ENCODE data around the gene STAC3. TPM values are rescaled to one million over a fixed set of nuclear protein-coding genes. Genes with fewer than 3 reads are reported as not detected.

STAC3 gene
- total RNA-seq, 1 experiment from 2014 or later, result 3.3 TPM

DNA sequence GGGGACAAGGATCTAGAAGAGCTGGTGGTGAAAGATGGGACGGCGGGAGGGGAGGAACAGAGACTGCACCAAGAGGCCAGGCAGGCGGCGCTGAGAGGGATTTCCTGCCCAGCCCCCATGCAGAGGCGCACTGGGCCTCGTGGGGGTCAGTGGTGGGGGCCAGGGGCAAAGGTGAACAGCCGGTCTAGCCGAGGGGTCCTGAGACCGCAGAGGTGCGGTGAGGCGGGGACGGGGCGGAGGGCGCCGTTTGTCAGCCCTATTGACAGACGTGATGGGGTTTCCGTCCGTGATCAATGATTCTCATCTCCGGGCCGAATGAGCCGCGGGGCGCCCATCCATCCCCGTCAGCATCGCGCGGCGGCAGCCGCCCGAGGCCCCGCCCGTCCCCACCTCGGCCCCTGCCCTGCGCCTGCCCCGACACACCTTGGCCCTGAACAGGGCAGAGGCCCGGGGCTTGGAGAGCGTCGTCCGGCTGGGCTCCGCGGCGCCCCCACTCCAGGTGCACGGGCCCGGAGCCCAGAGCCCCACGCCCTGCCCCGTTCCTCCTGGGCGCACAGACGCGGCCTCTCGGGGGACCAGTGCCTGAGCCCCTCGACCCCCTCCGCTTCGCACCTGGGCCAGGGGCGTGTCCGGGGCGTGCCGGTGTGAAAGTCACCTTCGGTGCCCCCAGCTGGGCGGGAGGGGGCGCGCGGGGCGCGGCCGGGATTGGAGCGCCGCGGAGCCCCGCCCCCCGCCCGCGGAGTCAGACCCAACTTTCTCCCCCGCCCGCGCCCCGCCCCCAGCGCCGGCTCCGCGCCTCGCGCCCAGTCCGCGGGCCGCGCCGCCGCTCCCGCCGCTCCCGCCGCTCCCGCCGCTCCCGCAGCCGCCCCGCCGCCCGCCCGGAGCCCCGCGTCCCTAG, 34.7 kb downstream of the STAC3 start, which contains the start of gene NXPH4:
Gene NXPH4 (plus strand): TSS at position 781 of the 898 bp plus-strand sequence. CDS start 176 bp downstream, outside the sequence.
- peaks cover 51% of the 10 kb centered on the region for H3K4me1 Mint-ChIP-seq
- peak within 1 kb of the TSS; percentile 78 for H3K4me3 Mint-ChIP-seq
- H3K27ac Mint-ChIP-seq, result no peak within 1 kb of the TSS
- CTCF ChIA-PET, result interaction anchor here (0.6 to 8.5 kb wide), 6 partner anchors 9 to 88 kb away, joined by 4 to 415 read pairs (median 41); partner anchors contain the start of genes LRP1 and SHMT2
- no peaks in the 10 kb centered on the region; the same call in 1 of the 2 replicates for H3K36me3 Mint-ChIP-seq
- H3K9me3 Mint-ChIP-seq, result no peaks in the 10 kb centered on the region
- POLR2A ChIA-PET, result interaction anchor here (1.2 to 2.2 kb wide), 4 partner anchors 13 to 27 kb away, joined by 5 to 9 read pairs (median 8); partner anchors contain the start of gene SHMT2
- ATAC-seq (peak; percentile 22), DNase-seq (ENCODE audit: low spot score) (peak; percentile 86)
- peaks cover 73% of the 10 kb centered on the region for H3K27me3 Mint-ChIP-seq (ENCODE audit: low read depth)
- TF ChIP-seq, protein P1, sequence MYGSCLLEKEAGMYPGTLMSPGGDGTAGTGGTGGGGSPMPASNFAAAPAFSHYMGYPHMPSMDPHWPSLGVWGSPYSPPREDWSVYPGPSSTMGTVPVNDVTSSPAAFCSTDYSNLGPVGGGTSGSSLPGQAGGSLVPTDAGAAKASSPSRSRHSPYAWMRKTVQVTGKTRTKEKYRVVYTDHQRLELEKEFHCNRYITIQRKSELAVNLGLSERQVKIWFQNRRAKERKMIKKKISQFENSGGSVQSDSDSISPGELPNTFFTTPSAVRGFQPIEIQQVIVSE (CRISPR knock-in tag; IDR thresholded peaks at IDR 0.05; ENCODE audit: borderline replicate concordance), result no peak
- TF ChIP-seq TEAD1 (CRISPR knock-in tag; IDR thresholded peaks at IDR 0.05), result no peak; the same call in 1 of the 2 replicates
- TF ChIP-seq, protein P2, sequence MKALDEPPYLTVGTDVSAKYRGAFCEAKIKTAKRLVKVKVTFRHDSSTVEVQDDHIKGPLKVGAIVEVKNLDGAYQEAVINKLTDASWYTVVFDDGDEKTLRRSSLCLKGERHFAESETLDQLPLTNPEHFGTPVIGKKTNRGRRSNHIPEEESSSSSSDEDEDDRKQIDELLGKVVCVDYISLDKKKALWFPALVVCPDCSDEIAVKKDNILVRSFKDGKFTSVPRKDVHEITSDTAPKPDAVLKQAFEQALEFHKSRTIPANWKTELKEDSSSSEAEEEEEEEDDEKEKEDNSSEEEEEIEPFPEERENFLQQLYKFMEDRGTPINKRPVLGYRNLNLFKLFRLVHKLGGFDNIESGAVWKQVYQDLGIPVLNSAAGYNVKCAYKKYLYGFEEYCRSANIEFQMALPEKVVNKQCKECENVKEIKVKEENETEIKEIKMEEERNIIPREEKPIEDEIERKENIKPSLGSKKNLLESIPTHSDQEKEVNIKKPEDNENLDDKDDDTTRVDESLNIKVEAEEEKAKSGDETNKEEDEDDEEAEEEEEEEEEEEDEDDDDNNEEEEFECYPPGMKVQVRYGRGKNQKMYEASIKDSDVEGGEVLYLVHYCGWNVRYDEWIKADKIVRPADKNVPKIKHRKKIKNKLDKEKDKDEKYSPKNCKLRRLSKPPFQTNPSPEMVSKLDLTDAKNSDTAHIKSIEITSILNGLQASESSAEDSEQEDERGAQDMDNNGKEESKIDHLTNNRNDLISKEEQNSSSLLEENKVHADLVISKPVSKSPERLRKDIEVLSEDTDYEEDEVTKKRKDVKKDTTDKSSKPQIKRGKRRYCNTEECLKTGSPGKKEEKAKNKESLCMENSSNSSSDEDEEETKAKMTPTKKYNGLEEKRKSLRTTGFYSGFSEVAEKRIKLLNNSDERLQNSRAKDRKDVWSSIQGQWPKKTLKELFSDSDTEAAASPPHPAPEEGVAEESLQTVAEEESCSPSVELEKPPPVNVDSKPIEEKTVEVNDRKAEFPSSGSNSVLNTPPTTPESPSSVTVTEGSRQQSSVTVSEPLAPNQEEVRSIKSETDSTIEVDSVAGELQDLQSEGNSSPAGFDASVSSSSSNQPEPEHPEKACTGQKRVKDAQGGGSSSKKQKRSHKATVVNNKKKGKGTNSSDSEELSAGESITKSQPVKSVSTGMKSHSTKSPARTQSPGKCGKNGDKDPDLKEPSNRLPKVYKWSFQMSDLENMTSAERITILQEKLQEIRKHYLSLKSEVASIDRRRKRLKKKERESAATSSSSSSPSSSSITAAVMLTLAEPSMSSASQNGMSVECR (CRISPR knock-in tag; IDR thresholded peaks at IDR 0.05; ENCODE audit: borderline replicate concordance), result no peak
- no peak for TF ChIP-seq ZNF317 (CRISPR knock-in tag; IDR thresholded peaks at IDR 0.05; ENCODE audit: borderline replicate concordance, low read depth)
- peak; percentile 82; the same call in 1 of the 2 replicates for TF ChIP-seq TP53 (CRISPR knock-in tag; IDR thresholded peaks at IDR 0.05)
- TF ChIP-seq, protein P3, sequence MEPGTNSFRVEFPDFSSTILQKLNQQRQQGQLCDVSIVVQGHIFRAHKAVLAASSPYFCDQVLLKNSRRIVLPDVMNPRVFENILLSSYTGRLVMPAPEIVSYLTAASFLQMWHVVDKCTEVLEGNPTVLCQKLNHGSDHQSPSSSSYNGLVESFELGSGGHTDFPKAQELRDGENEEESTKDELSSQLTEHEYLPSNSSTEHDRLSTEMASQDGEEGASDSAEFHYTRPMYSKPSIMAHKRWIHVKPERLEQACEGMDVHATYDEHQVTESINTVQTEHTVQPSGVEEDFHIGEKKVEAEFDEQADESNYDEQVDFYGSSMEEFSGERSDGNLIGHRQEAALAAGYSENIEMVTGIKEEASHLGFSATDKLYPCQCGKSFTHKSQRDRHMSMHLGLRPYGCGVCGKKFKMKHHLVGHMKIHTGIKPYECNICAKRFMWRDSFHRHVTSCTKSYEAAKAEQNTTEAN (CRISPR knock-in tag; IDR thresholded peaks at IDR 0.05), result no peak
- TF ChIP-seq, protein P4, sequence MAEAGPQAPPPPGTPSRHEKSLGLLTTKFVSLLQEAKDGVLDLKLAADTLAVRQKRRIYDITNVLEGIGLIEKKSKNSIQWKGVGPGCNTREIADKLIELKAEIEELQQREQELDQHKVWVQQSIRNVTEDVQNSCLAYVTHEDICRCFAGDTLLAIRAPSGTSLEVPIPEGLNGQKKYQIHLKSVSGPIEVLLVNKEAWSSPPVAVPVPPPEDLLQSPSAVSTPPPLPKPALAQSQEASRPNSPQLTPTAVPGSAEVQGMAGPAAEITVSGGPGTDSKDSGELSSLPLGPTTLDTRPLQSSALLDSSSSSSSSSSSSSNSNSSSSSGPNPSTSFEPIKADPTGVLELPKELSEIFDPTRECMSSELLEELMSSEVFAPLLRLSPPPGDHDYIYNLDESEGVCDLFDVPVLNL (CRISPR knock-in tag; IDR thresholded peaks at IDR 0.05; ENCODE audit: borderline replicate concordance, low read depth), result no peak
- TF ChIP-seq, protein P5, sequence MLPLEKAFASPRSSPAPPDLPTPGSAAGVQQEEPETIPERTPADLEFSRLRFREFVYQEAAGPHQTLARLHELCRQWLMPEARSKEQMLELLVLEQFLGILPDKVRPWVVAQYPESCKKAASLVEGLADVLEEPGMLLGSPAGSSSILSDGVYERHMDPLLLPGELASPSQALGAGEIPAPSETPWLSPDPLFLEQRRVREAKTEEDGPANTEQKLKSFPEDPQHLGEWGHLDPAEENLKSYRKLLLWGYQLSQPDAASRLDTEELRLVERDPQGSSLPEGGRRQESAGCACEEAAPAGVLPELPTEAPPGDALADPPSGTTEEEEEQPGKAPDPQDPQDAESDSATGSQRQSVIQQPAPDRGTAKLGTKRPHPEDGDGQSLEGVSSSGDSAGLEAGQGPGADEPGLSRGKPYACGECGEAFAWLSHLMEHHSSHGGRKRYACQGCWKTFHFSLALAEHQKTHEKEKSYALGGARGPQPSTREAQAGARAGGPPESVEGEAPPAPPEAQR (CRISPR knock-in tag; IDR thresholded peaks at IDR 0.05), result no peak
- TF ChIP-seq NFATC4 (CRISPR knock-in tag; IDR thresholded peaks at IDR 0.05), result no peak
- TF ChIP-seq RELA (CRISPR knock-in tag; IDR thresholded peaks at IDR 0.05; ENCODE audit: borderline replicate concordance), result no peak
- TF ChIP-seq, protein P6, sequence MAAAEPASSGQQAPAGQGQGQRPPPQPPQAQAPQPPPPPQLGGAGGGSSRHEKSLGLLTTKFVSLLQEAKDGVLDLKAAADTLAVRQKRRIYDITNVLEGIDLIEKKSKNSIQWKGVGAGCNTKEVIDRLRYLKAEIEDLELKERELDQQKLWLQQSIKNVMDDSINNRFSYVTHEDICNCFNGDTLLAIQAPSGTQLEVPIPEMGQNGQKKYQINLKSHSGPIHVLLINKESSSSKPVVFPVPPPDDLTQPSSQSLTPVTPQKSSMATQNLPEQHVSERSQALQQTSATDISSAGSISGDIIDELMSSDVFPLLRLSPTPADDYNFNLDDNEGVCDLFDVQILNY (CRISPR knock-in tag; IDR thresholded peaks at IDR 0.05), result peak; percentile 67; the same call in 1 of the 2 replicates
- no peak for TF ChIP-seq CBFB (CRISPR knock-in tag; IDR thresholded peaks at IDR 0.05; ENCODE audit: low read depth)
- peak; percentile 86 for TF ChIP-seq SP1 (CRISPR knock-in tag; conservative IDR thresholded peaks at IDR 0.05)
- TF ChIP-seq, protein P7, sequence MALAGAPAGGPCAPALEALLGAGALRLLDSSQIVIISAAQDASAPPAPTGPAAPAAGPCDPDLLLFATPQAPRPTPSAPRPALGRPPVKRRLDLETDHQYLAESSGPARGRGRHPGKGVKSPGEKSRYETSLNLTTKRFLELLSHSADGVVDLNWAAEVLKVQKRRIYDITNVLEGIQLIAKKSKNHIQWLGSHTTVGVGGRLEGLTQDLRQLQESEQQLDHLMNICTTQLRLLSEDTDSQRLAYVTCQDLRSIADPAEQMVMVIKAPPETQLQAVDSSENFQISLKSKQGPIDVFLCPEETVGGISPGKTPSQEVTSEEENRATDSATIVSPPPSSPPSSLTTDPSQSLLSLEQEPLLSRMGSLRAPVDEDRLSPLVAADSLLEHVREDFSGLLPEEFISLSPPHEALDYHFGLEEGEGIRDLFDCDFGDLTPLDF (CRISPR knock-in tag; IDR thresholded peaks at IDR 0.05), result 0 out of 2 replicates have a peak, but pooled peaks have one; percentile 42
- TF ChIP-seq, protein P8, sequence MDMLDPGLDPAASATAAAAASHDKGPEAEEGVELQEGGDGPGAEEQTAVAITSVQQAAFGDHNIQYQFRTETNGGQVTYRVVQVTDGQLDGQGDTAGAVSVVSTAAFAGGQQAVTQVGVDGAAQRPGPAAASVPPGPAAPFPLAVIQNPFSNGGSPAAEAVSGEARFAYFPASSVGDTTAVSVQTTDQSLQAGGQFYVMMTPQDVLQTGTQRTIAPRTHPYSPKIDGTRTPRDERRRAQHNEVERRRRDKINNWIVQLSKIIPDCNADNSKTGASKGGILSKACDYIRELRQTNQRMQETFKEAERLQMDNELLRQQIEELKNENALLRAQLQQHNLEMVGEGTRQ (CRISPR knock-in tag; IDR thresholded peaks at IDR 0.05), result no peak
- TF ChIP-seq FOXJ3 (CRISPR knock-in tag; IDR thresholded peaks at IDR 0.05; ENCODE audit: borderline replicate concordance), result no peak
- TF ChIP-seq, protein P9, sequence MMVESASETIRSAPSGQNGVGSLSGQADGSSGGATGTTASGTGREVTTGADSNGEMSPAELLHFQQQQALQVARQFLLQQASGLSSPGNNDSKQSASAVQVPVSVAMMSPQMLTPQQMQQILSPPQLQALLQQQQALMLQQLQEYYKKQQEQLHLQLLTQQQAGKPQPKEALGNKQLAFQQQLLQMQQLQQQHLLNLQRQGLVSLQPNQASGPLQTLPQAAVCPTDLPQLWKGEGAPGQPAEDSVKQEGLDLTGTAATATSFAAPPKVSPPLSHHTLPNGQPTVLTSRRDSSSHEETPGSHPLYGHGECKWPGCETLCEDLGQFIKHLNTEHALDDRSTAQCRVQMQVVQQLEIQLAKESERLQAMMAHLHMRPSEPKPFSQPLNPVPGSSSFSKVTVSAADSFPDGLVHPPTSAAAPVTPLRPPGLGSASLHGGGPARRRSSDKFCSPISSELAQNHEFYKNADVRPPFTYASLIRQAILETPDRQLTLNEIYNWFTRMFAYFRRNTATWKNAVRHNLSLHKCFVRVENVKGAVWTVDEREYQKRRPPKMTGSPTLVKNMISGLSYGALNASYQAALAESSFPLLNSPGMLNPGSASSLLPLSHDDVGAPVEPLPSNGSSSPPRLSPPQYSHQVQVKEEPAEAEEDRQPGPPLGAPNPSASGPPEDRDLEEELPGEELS (CRISPR knock-in tag; IDR thresholded peaks at IDR 0.05), result peak; percentile 93
